ENCODE data around the gene PPP1R18.
"Not testable (repeated sequence)": the region's sequence is repeated elsewhere in the genome, so short reads cannot be mapped to it uniquely, and the experiment has no call there.

The PPP1R18 gene

GRCh38 chr6:30657922-30658321 lies 28.5 kb downstream of the PPP1R18 start:
- DNase-seq = not testable (repeated sequence)

GRCh38 chr6:30657454-30657853 lies 29.0 kb downstream of the PPP1R18 start:
- DNase-seq = no peak

DNA sequence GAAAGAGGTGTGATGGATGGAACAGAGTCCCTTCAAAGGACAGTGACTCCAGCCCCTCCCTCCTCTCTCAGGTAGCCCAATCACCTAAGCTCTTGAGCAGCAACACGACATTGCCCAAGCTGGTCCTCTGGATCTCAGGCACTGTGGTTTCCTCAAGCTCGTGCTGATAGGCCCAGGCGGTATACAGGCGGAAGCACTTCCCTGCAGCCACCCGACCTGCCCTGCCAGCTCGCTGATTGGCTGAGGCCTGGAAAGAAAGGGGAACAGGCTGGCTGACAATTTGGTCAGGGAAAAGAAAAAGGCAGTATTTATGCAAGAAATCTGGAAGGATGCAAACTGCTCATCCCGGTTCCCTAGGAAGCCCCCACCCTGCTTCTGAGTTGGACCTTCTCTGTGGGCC lies 29.9 kb downstream of the PPP1R18 start:
- no peak for DNase-seq

DNA sequence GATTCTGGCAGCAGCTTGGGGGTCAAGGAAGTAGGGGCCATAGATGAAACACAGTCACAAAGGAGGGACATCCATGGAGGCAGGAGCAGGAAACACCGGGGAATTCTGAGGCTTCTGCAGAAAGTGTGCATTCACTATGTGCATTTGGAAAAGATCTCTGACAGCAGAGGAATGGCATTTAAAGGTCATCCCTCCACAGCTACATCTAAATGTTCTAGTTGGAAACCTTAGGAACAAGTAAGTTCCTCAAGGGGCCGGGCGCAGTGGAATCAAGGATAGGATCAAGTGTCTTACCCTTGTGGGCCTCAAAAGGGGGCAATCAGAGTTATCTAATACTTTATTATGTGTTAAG lies 30.7 kb downstream of the PPP1R18 start:
- no peak for DNase-seq

DNA sequence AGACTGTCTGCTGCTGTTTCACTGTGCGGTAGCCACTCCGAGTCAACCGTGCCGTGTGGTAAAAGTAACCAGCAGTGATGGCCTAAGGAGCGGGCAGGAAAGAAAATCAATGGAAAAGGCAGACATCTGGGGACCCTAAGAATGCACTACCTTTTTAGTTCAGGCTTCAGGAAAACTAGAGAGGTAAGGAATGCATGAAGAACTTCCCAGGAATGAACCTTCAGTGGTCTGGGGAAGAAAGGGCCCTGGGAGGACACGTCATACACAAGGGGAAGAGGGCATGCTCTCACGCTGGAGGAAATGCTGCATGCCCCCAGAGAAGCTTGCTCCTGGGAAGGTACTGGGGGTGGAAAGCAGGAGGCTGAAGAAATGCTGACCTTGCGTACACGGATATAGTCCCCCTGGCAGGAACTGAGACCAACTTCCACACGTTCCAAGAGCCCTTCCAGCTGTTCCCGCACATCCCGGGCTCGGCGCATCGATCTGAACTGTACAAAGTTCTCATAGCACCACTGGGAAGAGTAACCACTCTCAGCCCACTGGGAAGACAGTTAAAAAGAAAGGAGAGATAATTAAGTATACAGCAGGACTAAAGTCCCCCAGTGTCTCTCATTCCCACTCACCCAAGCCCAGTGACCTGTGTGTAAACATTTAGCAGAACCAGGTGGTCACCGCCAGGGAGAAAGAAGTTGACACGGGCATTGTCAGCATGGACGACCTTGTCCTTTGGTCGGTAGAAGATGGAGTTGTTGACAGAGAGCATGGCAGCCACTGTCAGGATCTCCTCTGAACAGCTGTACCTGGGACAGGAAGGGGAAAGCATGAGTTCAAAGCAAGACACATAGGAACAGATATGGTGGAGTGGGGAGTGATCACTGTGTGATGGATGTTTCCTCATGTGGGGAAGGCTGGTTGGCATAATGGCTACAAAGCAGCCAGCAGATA lies 31.4 kb downstream of the PPP1R18 start:
- DNase-seq = no peak

DNA sequence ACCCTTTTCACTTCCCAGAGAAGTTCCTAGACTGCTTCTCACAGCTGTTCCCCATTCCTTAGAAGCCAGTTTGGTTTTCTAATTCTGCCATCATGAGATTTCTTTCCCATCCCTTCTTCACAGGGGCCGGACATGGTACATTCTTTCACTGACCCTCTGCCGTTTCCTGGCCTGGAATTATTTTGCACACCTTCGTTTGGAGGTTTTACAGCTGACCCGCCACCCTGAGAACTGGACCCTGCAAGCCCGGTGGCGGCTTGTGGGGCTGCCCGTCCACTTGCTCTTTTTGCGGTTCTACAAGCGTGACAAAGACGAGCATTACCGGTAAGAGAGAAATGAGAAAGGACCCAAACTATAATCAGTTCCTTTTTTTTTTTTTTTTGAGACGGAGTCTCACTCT lies 35.3 kb downstream of the PPP1R18 start:
- no peak for DNase-seq

DNA sequence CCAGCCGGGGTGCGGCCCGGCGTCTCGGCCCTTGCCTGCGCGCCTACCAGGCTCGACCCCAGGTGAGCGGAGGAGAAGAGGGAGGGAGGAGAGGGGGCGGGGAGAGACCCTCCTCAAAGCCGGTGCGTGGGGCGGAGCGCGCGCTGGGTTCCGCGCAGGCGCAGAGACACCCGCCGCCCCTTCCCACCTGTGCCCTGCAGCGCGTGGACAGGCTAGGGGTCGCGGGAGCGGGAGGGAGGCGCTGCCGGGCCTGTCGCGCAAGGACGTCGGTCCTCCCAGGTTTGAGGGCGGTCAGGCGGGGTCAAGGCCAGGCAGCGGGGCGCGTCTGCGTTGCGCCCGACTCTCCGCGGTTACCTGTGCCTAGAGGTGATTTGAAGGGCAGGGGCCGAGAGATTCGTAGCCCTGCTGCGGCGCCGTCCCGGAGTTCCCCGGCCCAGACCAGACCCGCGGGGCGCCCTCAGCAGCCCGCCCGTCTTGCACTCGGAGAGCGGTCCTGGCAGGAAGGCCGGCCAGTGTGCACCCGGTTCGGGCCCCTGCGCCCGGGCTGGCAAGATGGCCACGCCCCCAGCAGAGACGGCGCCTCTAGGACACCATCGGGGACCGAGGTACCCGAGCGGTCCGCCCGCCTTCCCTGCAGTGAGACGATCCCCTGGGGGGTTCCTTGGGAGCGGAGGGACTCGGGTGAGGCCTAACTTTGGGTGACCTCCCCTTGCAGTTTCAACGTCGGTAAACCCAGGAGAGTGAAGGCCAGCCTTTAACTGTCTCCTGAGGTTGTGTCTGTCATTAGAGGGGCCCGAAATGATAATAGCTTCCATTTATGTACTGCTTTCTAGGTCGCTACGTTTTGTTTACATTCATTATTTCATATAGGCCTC lies 39.0 kb downstream of the PPP1R18 start:
- peak; percentile 85 for DNase-seq

DNA sequence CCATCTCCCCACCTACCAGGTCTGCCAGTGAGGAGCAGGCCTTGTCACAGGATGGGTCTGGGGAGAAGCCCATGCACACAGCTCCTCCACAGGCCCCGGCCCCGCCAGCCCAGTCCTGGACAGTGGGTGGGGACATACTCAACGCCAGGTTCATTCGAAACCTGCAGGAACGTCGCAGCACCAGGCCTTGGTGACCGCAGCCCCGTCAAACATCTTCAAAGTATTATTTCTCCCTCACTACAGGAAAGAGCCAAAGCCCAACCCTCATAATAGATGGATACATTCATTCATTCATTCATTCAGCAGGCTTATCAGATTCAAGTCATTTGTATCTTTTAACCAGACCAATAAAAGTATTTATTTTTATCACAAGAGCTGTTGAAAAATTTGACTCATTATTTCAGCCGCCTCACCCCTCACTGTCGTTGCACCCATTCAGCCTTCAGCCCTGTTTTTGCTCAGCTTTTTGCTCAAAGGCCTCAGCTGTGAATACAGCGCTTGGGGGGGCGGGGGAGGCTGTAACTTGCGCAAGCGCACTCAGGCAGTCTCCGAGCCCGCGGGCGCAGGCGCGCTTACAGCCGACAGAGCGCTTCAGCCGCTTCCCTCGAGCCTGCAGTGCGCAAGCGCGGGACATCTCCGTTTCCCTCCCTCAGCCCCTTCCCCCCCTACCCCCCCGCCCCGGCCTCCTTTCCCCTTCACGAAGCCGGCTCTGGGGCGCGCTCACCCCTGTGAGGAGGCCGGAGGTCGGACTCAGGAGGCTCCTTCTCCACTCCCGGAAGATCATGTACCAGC lies 39.8 kb downstream of the PPP1R18 start, which contains the start of gene C6orf136:
Gene C6orf136, plus strand, starts transcription at position 684 of the 792 bp plus-strand sequence. Its CDS starts 99 bp downstream, at position 783.
- peak; percentile 85 for DNase-seq

GRCh38 chr6:30645989-30646388 lies 40.5 kb downstream of the PPP1R18 start:
- DNase-seq = no peak

GRCh38 chr6:30644769-30645168 lies 41.7 kb downstream of the PPP1R18 start:
- no peak for DNase-seq

GRCh38 chr6:30643656-30644055 lies 42.8 kb downstream of the PPP1R18 start:
- DNase-seq = no peak

GRCh38 chr6:30641048-30641447 lies 45.4 kb downstream of the PPP1R18 start:
- no peak for DNase-seq

- no peak for DNase-seq
Observed at GRCh38 chr6:30640481-30640880, 46.0 kb downstream of the PPP1R18 start.

DNA sequence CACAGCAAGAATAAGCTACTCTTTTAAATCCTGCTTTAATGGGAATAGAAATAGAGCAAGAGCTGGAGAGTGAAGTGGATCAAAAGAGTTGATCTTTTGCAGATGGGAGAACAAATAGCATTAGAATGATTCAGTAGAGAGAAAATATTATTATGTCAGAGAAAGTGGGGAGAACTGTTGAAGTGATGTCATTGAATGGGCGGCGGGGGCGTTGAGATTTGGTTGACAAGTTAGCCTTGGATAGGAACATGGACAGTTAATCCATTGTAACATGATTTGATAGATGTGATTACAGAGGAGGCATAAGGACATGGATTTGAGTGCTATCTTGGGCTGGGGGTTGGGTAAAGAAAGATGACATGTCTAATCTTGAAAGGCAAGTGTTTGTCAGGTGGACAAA lies 50.6 kb downstream of the PPP1R18 start:
- DNase-seq = no peak

DNA sequence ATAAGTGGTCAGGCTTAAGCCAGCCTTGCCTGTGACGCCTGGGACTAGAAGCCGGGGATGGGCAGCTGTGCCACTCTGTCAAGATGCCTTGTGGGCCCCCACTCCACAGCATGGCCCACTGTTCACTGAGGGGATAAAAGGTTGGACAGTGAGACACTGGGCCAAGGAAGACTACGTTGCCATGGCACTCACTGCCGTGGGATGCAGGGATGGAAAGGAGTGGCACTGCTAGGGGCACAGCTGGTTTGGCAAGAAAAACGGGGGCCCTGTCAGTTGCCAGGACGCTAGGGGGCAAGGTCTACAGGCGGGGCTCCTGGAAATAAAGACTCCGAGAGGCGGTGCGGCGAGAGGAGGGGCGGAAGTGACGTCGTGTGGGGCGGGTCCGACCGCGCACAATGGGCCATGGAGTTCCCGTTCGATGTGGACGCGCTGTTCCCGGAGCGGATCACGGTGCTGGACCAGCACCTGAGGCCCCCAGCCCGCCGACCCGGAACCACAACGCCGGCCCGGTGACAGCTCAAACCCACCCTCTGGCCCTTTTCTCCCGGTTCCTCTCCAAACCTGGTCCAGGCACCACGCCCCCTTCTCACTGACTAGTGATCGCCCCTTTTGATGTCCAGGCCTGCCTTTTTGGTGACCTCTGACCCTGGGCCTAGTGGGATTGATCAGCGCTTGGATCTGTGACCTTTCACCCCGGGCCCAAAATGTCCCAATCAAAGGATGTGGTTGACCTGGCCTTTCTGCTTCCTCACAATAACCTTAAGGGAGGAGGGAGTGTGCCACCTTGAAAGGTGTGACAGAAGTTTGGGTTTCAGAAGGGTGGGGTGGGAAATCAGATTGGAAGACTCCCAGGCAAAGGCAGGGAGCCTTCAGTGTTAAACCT lies 59.7 kb downstream of the PPP1R18 start, which contains the start of gene ATAT1:
Gene ATAT1, plus strand, starts transcription at position 391 of the 883 bp plus-strand sequence.
- DNase-seq = peak; percentile 56
